Panc1 (cell line): ENCODE results near the gene SLC46A2.

Experiments
- POLR2AphosphoS5 ChIP-seq: IDR thresholded peaks from 2 replicates; pipeline ENCODE4 v1.6.1; 2012; ENCODE audit warnings: mild to moderate bottlenecking, low read depth, low read length, moderate library complexity
- TCF7L2 ChIP-seq: IDR thresholded peaks from 2 replicates; pipeline ENCODE4 v1.6.1; 2011; ENCODE audit warnings: mild to moderate bottlenecking, low read depth, low read length, inconsistent platforms
- TF ChIP-seq, protein P1 (sequence below): fragments of 450-650 bp; IDR thresholded peaks from 2 replicates; pipeline ENCODE4 v1.5.1; 2017; ENCODE audit warnings: mild to moderate bottlenecking

DNA sequence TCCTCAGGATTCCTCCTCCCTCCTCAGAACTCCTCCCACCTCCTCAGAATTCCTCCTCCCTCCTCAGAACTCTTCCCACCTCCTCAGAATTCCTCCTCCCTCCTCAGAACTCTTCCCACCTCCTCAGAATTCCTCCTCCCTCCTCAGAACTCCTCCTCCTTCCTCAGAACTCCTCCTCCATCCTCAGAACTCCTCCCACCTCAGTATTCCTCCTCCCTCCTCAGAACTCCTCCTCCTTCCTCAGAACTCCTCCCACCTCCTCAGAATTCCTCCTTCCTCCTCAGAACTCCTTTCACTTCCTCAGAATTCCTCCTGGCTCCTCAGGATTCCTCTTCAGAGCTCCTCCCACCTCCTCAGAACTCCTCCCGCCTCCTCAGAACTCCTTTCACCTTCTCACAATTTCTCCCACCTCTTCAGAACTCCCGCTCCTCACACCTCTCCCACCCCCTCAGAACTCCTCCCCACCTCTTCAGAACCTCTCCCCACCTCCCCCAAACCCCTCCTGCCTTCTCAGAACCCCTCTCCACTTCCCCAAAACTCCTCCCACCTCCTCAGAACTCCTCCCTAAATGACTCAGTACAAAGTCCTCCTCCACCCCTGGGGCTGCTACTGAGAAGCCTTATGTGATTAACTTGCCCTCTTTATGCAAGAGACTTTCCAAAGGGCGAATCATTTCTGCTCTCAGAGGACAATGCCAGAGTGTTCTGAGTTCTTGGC is 23.2 kb downstream of the SLC46A2 start:
- TF ChIP-seq, protein P1, sequence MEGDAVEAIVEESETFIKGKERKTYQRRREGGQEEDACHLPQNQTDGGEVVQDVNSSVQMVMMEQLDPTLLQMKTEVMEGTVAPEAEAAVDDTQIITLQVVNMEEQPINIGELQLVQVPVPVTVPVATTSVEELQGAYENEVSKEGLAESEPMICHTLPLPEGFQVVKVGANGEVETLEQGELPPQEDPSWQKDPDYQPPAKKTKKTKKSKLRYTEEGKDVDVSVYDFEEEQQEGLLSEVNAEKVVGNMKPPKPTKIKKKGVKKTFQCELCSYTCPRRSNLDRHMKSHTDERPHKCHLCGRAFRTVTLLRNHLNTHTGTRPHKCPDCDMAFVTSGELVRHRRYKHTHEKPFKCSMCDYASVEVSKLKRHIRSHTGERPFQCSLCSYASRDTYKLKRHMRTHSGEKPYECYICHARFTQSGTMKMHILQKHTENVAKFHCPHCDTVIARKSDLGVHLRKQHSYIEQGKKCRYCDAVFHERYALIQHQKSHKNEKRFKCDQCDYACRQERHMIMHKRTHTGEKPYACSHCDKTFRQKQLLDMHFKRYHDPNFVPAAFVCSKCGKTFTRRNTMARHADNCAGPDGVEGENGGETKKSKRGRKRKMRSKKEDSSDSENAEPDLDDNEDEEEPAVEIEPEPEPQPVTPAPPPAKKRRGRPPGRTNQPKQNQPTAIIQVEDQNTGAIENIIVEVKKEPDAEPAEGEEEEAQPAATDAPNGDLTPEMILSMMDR: no peak
- TF ChIP-seq TCF7L2 (no peak), POLR2AphosphoS5 (no peak)
